MG63 (cell line): ENCODE results near the gene PRR5L. TPM values are rescaled to one million over a fixed set of nuclear protein-coding genes. Genes with fewer than 3 reads are reported as not detected.

Source experiments
- DNase-seq: peaks from one replicate; pipeline ENCODE4 v3.0.0-alpha.2; 2020
- H3K27me3 ChIP-seq: fragments of 250-450 bp; sonication (Bioruptor Pico); 2 replicates; pipeline ENCODE4 v1.5.1; 2020; ENCODE audit warnings: mild to moderate bottlenecking, moderate library complexity
- H3K36me3 ChIP-seq: fragments of 250-450 bp; sonication (Bioruptor Pico); 2 replicates; pipeline ENCODE4 v1.5.1; 2020; ENCODE audit warnings: mild to moderate bottlenecking, moderate library complexity
- H3K4me3 ChIP-seq: fragments of 250-450 bp; sonication (Bioruptor Pico); 2 replicates; pipeline ENCODE4 v1.5.1; 2020; ENCODE audit warnings: mild to moderate bottlenecking, moderate library complexity
- H3K9me3 ChIP-seq: fragments of 250-450 bp; sonication (Bioruptor Pico); 2 replicates; pipeline ENCODE4 v1.5.1; 2020; ENCODE audit warnings: mild to moderate bottlenecking, moderate library complexity
- total RNA-seq: library from RNA; depleted of rRNA; stranded (reverse); fragments of >200 nt; shearing (Covaris generic); gene quantifications from 2 replicates; pipeline ENCODE4 v1.2.3, GENCODE V29; 2014; ENCODE audit warnings: low replicate concordance

PRR5L gene
- total RNA-seq, 1 experiment from 2014 or later = 5.3 TPM

DNA sequence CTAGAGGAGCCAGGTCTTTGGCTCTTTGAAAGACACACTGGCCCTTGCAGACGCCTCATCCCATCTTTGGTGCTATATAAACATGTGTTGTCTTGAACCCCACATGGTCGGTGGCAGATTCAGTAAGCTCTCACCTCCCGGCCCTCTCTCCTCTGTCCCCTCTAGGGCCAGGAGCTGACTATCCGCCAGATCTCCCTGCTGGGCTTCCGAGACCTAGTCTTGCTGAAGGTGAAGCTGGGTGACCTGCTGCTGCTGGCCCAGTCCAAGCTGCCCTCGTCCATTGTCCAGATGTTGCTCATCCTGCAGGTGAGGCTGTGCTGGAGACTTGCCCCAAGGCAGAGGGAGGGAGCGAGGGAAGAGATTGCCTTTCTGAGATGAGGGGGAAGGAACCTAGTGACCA, 150.0 kb downstream of the PRR5L start:
- no peak for DNase-seq
- no peak overlapping the region for H3K4me3 ChIP-seq
- H3K9me3 ChIP-seq = no peaks in the 10 kb centered on the region
- H3K27me3 ChIP-seq = no peaks in the 10 kb centered on the region
- no peaks in the 10 kb centered on the region for H3K36me3 ChIP-seq

DNA sequence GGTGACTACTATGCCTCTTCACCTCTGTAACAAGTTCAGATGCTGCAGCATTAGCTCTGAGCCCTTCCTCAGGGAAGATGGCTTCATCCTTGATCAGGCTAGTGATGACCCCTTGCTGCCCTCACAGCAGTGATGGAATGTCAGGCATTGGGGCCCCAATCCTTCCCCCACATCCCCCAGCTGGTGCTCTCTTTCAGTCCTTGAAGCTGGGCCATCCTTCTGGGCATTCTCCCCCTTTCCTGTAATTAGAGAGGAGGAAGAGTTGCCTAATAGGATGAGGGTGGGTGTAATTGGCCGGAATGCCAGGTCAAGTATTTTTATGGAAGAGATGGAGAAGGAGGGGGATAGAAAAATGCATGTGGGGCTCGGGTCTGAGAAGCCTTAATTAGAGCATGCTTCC, 151.4 kb downstream of the PRR5L start:
- Histone ChIP-seq H3K36me3 (no peaks in the 10 kb centered on the region), H3K27me3 (no peaks in the 10 kb centered on the region), H3K9me3 (no peaks in the 10 kb centered on the region), H3K4me3 (no peak overlapping the region)
- DNase-seq = no peak

DNA sequence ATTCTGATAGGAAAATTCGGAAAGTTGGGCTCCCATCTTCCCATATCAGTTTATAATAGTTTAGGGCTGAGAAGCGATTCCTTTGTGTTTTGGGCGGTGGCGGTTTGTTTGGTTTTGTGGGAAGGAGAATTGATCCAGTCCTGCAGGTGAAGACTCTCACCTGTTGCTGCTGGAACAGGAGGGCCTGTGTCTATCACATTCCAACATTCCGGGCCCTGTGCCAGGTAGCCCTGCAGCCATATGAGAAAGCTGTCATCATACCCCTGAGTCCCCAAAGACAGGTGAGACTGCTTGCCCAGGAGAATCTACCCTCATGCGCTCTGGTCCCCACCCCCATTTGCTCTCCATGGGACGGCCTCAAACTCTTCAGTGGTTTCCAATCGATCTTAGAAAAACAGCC, 151.9 kb downstream of the PRR5L start:
- Histone ChIP-seq H3K9me3 (no peaks in the 10 kb centered on the region), H3K27me3 (no peaks in the 10 kb centered on the region), H3K36me3 (no peaks in the 10 kb centered on the region), H3K4me3 (no peak overlapping the region)
- no peak for DNase-seq

DNA sequence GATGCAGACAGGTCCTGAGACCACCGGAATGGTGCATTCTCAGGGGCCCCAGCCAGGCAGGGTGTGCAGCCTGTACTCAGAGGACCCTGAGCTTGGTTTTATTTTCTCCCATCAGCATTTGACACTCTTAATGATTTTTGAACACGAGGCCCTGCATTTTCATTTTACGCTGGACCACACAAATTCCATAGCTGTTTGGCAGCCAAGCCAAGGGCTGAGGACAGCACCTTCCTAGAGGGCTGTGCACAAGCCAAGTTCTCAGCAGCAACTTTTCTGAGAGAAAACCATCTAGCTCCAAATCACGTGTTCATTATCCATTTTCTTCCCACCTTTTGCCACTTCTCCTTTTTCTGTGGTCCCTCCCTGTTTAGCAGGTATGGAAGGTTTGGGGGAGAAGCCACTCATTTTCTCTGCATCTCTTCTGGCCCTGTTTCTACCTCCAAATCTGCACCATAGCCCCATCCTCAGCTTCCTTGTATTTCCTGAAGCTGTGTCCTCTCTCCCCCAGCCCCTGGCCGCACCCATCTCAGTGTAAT, 153.5 kb downstream of the PRR5L start:
- no peaks in the 10 kb centered on the region for H3K27me3 ChIP-seq
- no peak for DNase-seq
- no peaks in the 10 kb centered on the region for H3K36me3 ChIP-seq
- no peaks in the 10 kb centered on the region for H3K9me3 ChIP-seq
- H3K4me3 ChIP-seq = no peak overlapping the region; the same call in 1 of the 2 replicates

DNA sequence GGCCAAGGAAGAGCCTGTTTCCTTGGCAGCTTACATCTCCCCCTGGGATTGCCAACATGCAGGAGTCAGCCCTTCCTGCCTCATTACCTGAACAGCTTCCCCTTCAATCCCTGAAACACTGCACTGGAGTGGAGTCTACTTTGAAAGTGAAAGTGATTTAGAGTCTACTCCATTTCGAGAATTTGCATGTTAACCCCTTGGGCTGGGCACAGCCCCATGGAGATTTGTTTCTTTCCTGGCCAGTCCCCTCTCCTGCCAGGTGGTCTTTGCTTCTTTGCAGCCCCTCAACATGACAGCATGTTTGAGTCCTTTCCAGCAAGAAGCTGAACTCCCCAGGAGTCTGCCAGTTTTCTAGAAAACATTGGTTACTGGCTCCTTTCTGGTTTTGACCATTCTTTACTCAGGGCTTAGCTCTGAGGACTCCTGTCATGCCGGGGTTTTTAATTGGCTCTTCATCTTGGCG, 154.1 kb downstream of the PRR5L start:
- DNase-seq = no peak
- H3K9me3 ChIP-seq = no peaks in the 10 kb centered on the region

DNA sequence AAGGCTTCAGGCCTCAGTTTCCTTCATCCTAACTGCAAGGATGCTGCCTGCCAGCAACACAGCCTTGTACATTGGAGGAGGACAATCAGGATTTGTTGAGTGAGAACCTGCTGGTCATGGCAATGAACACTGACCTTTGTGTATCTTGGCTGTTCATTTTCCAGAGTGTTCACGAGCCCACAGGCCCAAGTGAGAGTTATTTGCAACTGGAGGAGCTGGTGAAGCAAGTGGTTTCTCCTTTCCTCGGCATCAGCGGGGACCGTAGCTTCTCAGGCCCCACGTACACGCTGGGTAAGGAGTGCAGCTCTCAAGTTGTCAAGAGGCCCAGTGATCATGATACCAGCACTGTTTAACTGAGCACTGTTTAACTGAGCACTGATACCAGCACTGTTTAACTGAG, 155.0 kb downstream of the PRR5L start:
- no peak for DNase-seq
- no peaks in the 10 kb centered on the region for H3K36me3 ChIP-seq

More for the DNA sequence above, 154.1 kb downstream of the PRR5L start:
- no peaks in the 10 kb centered on the region for H3K36me3 ChIP-seq
- no peaks in the 10 kb centered on the region for H3K27me3 ChIP-seq
- peak overlapping the region; percentile 20 for H3K4me3 ChIP-seq

DNA sequence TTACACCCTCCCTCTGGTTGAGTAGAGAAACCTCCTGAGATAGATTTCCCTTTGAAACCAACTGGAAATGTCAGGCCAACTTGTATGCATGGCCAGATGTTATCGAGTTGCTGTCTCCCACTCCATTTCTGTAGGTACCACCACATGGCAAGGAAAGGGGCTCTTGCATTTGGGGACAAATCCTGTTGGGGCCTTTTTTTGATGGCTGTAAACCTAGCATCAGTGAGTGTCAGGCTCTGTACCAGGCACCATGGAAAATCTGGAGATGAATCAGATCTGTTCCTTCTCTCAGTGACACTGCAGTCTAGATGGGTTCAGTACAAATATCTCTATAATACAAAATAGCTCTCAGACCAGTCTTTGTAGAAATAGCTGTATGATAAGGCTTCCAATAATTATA, 155.6 kb downstream of the PRR5L start:
- Histone ChIP-seq H3K4me3 (no peak overlapping the region), H3K9me3 (no peaks in the 10 kb centered on the region), H3K27me3 (no peaks in the 10 kb centered on the region), H3K36me3 (no peaks in the 10 kb centered on the region)
- DNase-seq = no peak

More for the DNA sequence above, 155.0 kb downstream of the PRR5L start:
- Histone ChIP-seq H3K9me3 (no peaks in the 10 kb centered on the region), H3K27me3 (no peaks in the 10 kb centered on the region), H3K4me3 (no peak overlapping the region)

DNA sequence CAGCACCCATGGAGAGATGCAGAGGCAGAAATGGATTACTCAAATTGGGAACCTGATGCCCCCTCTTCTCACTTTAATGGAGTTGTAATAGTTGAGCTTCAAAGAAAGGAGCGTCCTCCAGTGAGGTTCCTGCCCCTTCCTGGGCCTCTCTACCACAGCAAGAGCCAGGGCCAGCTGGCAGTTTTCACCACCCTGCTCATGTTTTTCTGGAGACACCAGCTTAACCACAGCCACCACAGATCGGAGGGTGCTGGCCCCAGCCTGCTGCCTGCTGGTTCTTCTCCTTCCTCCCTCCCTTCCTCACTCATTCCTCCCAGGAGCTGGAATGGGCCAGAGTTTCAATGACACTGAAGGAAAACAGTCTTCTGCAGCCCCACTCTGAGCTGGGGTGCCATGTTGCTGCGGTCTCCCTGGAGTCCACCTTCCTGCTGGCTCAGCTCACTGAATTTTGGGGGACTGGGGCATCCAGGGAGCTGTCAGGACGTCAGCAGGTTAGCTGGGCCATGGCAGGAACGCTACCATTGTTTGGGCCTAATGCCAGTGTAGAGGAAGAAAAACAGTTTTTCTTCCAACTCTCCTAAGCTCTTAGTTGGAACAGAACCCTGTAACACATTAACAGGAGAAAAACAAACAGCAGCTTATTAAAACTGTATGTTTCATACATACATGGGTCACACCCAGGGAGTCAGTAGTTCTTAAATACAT, 156.3 kb downstream of the PRR5L start:
- Histone ChIP-seq H3K4me3 (no peak overlapping the region), H3K36me3 (no peaks in the 10 kb centered on the region), H3K9me3 (no peaks in the 10 kb centered on the region), H3K27me3 (no peaks in the 10 kb centered on the region)
- peak; percentile 86 for DNase-seq

DNA sequence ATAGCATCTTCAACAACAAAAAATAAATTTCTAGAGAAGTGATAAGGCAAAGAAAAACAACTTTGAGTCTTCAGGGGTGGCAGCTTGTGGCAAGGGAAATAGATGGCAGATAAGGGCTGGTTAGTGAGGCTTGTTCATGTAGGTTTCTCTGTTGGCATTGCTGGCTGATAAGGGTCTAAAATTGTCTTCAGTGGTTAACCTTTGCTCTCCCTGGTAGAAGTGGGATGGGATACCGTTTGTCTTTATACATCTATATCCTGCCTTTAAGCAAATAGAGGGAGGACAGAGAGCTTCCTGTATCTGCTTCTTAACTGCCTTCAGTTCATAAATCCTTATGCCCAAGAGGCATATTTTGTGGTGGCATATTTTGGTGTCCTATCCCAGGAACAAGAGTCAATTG, 156.9 kb downstream of the PRR5L start:
- H3K9me3 ChIP-seq = no peaks in the 10 kb centered on the region
- H3K4me3 ChIP-seq = no peak overlapping the region
- H3K27me3 ChIP-seq = no peaks in the 10 kb centered on the region
- no peaks in the 10 kb centered on the region for H3K36me3 ChIP-seq
- no peak for DNase-seq

DNA sequence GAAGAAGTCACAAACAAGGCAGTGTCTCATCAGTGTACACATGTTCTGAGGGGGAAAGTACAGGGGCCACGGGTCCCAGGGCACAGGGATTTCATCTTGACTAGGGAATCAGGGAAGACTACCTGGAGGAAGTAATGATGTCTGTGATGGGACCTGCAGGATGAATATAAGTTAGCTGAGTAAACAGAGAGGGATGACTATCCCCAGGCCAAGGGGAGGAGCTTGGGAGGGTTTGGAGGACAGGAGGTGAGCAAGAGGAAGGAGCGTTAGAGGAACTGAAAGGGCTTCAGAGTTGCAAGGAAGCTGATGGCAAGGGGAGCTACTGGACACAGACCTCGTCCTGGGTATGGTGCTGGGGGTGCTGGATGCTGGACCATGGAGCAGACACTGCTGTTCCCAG, 157.6 kb downstream of the PRR5L start:
- no peak for DNase-seq
- no peaks in the 10 kb centered on the region for H3K36me3 ChIP-seq

DNA sequence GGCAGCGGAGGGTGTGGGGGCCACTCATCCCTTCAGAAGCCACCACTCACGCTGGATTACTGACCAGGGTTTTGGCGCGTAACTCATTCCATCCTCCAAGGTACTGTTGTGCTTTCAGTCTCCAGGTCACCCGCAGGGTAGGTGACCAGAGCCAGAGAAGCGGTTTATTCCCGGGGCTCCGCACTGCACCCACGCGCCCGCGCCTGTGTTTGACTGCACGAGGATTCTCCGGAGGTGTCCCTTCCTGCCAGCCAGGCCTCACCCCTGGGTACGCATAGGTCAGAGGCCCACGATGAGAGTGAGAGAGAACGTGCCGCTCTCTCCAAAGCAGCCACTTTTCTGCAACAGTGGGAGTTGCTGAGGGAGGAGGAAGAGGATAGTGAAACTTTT, 158.5 kb downstream of the PRR5L start:
- H3K4me3 ChIP-seq = no peak overlapping the region
- H3K27me3 ChIP-seq = no peaks in the 10 kb centered on the region
- H3K9me3 ChIP-seq = no peaks in the 10 kb centered on the region
- no peaks in the 10 kb centered on the region for H3K36me3 ChIP-seq
- no peak for DNase-seq

More for the DNA sequence above, 157.6 kb downstream of the PRR5L start:
- Histone ChIP-seq H3K27me3 (no peaks in the 10 kb centered on the region), H3K4me3 (no peak overlapping the region), H3K9me3 (no peaks in the 10 kb centered on the region)

DNA sequence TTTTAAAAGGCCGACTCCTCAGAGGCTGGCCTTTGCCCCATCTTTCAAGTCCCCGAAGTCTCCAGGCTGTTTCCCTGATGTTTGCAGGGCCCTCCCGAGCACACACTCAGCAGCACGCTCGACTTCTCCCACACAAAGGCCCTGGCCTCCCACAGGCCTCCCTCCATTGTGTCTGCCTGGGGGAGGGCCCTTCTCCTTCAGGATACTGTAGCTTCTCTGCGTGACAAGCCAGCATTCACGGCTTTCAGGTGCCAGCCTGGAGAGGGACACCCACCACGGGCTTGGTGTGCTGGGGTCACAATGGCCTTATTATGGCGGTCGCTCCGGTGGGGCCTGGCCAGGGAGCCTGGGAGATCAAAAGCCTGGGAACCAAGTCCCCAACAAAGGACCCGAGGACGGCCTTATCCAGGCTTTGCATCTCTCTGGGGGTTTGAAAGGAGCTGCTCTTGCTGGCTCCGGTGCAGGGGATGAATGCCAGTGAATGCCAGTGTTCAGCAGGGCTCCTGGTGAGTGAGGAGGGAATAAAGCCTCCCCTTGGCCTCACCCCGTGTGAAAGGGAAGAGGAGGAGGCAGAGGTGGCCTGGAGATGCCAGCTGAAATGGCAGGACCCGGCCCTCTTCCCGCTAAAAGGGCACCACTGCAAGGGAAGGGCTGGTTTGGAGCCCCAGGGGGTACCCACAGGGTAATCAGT, 159.0 kb downstream of the PRR5L start:
- Histone ChIP-seq H3K27me3 (no peaks in the 10 kb centered on the region), H3K9me3 (no peaks in the 10 kb centered on the region), H3K36me3 (no peaks in the 10 kb centered on the region), H3K4me3 (no peak overlapping the region)
- peak; percentile 75 for DNase-seq

DNA sequence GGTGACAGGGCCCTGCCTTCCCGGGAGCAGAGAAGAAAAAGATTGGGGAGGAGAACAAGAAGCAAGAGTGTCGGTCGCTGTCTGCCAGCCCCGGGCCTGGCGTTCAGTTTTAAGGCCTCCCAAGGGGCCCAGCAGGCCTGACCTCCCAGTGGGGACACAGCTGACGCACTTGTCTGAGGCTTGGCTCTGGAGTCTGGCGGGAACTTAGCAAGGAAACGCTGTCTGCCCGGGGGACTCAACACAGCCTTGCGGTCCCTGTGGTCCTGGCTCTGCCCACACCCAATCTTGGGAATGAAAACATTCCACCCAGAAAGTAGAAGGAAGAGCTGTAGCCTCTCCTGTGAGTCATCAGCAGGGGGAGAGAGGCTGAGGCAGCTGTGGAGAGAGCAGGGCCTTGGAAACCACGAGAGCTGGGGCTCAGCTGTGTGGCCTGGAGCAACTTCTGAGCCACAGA, 159.6 kb downstream of the PRR5L start:
- Histone ChIP-seq H3K9me3 (no peaks in the 10 kb centered on the region), H3K4me3 (no peak overlapping the region), H3K36me3 (no peaks in the 10 kb centered on the region), H3K27me3 (no peaks in the 10 kb centered on the region)
- DNase-seq = peak; percentile 89

DNA sequence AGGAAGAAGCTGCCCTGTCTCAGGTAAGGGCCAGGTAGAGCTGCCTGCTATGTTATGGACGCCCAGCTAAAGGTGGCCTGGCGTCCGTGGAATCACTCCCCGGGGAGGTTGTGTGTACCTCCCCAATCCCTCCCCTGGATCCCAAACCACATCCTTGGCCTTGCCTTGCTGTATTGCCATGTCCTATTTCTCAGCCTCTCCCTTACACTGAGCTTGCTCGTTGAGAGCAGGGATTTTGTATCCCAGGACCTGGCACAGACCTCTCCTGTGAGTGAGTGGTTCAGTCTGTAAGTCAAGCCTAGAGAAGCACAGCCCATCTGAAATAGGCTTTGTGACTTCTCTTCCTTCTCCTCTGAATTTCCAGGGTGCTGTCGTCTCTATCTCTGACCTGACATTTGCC, 160.1 kb downstream of the PRR5L start:
- no peak for DNase-seq
- no peaks in the 10 kb centered on the region for H3K36me3 ChIP-seq
- no peaks in the 10 kb centered on the region for H3K9me3 ChIP-seq
- no peak overlapping the region for H3K4me3 ChIP-seq
- H3K27me3 ChIP-seq = no peaks in the 10 kb centered on the region

DNA sequence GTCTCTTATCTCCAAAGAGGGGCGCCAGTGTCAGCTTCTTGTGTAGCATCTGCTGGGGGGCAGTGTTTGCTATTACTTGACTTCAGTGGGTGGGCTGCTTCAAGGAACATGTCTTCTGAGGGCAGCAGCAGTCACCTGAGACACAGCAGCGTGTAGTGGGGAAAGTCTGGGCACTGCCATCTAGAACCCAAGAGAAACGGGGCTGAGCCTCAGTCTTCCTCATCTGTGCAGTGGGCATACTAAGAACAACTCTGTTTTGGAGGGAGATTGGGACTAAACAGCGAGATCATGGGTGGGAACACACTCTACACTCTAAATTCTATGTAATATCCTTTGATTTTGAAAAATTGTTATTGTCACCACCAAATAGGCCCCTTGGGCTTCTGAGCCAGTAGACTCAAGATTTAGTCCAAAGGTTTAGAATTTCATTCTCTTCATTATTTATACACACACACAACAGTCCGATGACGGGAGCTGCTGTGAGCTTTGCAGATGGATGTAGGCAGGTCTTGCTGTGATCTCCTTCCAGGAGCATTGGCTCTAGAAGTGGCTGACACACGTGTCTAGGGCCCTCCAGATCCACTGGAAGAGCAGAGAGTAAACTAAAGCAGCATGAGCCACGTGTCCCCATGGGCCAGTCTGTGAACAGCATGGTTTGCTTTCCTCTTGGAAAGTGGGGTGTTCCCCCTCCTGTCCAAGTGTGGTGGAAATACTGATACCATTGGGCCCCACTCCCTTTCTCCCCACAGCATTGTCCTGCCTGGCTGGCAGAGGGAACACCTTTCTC, 162.2 kb downstream of the PRR5L start:
- DNase-seq = no peak
- no peak overlapping the region for H3K4me3 ChIP-seq
- no peaks in the 10 kb centered on the region for H3K9me3 ChIP-seq
- H3K36me3 ChIP-seq = no peaks in the 10 kb centered on the region
- no peaks in the 10 kb centered on the region for H3K27me3 ChIP-seq

DNA sequence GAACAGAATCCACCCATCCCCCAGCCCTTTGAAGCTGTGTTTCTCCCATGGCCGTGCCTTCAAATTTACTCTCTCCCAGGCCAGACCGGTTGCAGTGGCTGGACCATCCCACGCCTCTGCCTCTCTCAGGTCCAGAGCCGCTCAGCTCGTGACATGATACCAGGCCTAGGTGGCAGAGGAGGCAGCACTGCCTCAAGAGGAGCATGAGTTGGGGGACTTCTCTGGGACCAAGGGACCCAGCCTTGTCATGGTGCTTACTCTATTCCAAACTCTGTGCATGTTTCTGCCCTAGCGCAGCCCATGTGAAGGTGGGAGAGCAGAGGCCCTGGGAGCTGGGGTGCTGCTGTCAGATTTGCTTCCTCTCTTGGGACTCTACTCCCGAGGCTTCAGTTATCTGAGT, 163.0 kb downstream of the PRR5L start:
- no peak for DNase-seq
- Histone ChIP-seq H3K4me3 (no peak overlapping the region), H3K27me3 (no peaks in the 10 kb centered on the region), H3K36me3 (no peaks in the 10 kb centered on the region), H3K9me3 (no peaks in the 10 kb centered on the region)

DNA sequence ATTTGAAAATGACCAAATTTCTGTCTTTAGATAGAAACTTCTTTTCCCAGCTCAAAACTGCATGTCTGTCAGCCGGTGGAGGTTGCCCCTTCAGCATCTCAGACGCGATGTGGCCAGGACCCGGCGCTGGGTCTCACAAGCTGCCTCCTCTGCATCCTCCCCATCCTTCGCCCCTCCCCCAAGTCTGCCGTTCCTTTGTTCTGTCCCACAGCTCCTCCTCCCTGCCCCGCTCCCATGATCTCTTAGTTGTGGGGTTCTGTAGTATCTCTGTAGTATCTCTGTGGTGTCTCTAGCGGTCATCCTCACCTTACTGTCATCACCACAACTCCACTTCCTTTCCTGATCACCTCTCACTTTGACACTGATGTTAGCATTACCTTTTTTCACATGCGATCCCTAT, 164.1 kb downstream of the PRR5L start:
- no peak for DNase-seq
- Histone ChIP-seq H3K9me3 (no peaks in the 10 kb centered on the region), H3K36me3 (no peaks in the 10 kb centered on the region), H3K4me3 (no peak overlapping the region), H3K27me3 (no peaks in the 10 kb centered on the region)
